NCI-H82 treated with DMSO at 0.1 percent for 48 hours (cell line): ENCODE results near the gene KICS2.
"Not testable (repeated sequence)": the region's sequence is repeated elsewhere in the genome, so short reads cannot be mapped to it uniquely, and the experiment has no call there.

Source experiments
- DNase-seq: peaks from one replicate; lab custom pipeline; 2025; ENCODE audit not compliant: unreplicated experiment; lab: John Stamatoyannopoulos, UW

Gene KICS2

DNA sequence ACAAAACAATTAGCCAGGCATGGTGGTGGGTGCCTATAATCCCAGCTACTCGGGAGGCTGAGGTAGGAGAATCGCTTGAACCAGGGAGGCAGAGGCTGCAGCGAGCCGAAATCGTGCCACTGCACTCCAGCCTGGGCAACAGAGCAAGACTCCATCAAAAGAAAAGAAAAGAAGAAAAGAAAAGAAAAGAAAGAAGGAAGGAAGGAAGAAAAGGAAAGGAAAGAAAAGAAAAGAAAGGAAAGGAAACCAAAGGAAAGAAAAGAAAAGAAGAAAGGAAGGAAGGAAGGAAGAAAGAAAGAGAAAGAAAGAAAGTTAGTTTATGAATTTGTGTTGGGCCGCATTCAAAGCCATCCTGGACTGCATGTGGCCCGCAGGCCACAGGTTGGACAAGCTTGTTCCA lies 4.5 kb downstream of the KICS2 start:
- DNase-seq = not testable (repeated sequence)

- DNase-seq = no peak
Observed at GRCh38 chr12:64216239-64216638, 5.9 kb downstream of the KICS2 start.

DNA sequence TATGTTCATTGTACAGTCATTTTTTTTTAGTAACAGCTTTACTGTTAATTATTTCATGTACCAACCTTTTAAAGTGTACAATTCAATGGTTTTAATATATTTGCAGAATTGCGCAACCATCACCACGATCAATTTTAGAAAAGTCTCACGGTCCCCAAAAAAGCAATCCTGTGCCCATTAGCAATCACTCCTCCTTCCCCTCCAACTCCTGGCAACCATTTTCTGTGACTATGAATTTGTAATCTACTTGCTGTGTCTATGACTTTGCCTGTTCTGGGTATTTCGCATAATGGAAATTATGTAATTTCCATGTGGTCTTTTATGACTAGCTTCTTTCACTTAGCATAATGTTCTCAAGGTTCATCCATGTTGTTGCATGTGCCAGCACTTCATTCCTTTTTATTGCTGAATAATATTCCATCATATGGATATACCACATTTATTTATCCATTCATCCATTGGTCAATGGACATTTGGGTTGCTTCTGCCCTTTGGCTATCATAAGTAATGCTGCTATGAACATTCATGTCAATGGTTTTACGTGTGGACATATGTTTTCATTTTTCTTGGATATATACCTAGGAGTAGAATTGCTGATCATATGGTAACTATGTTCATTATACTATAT lies 9.9 kb downstream of the KICS2 start:
- no peak for DNase-seq

GRCh38 chr12:64207453-64207852 lies 14.6 kb downstream of the KICS2 start:
- DNase-seq = no peak

DNA sequence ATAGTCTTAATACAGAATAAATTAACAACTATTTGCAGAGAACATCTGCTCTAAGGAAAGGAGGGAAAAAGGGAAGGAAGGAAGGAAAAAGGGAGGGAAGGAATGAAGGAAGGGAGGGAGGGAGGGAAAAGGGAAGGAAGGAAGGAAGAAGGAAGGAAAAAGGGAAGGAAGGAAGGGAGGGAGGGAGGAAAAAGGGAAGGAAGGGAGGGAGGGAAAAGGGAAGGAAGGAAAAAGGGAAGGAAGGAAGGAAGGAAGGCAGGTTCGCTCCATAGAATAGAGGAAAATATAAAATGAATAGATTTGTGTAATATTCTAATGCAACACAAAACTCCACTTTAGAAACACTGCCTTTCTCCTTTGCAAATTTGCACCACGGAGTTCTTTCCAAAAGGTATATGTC lies 16.6 kb downstream of the KICS2 start:
- no peak for DNase-seq

- no peak for DNase-seq
Observed at GRCh38 chr12:64203775-64204174, 18.3 kb downstream of the KICS2 start.

GRCh38 chr12:64203036-64203435 lies 19.1 kb downstream of the KICS2 start:
- no peak for DNase-seq

- DNase-seq = not testable (repeated sequence)
Observed at GRCh38 chr12:64195841-64196240, 26.3 kb downstream of the KICS2 start.

- DNase-seq = no peak
Observed at GRCh38 chr12:64194333-64195149, 27.6 kb downstream of the KICS2 start.

DNA sequence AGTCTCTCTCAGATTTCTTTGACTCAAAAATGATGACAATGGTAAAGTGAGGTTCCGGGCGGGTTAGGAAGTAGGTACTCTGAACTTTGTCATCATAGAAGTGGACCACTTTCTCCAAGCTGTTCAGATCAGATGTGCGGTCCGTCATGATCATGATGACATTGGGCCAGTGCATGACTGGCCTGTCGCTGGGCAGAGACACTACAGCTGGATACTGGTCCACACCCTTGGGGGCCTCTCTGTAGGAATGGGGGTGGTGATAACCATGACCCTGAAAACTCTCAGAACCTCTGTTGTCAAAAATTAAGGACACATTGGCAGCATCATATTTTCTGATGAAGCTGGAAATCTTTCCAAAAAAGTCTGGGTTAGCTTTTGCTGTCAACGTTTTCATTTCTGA lies 28.2 kb downstream of the KICS2 start:
- no peak for DNase-seq

- DNase-seq = no peak
Observed at GRCh38 chr12:64192644-64193444, 29.3 kb downstream of the KICS2 start.

DNA sequence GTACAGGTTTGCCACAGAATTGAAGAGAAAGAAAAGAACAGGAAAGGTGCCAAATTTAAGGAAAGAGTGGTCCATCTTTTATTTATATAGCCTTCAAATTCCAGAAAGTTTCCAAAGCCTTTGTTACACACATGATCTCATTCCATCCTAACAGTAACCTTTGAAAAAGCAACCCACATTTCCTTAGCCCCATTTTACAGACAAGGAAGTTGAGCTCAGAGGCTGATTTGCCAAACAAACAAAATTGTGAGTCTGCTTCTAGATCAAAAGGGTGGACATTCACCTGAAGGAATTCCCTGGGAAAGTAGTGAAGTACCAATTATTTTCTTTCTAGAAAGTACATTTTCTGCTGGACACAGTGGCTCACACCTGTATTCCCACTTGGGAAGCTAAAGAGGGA lies 32.0 kb downstream of the KICS2 start:
- DNase-seq = no peak

DNA sequence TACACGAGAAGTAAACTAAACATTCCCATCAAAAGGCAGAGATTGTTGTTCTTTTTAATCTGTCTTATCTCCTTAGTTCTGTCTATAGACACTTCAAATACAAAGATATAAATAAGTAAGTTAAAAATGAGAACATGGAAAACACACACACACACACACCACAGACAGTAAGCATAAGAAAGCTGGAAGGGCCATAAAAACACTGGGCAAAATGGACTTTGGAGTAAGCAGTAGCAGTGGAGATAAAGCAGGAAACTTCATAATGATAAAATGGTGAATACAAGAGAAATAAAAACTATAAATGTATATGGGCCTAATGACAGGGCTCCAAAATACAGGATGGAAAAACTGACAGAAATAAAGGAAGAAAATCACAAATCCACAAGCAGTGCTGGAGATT lies 32.6 kb downstream of the KICS2 start:
- no peak for DNase-seq

DNA sequence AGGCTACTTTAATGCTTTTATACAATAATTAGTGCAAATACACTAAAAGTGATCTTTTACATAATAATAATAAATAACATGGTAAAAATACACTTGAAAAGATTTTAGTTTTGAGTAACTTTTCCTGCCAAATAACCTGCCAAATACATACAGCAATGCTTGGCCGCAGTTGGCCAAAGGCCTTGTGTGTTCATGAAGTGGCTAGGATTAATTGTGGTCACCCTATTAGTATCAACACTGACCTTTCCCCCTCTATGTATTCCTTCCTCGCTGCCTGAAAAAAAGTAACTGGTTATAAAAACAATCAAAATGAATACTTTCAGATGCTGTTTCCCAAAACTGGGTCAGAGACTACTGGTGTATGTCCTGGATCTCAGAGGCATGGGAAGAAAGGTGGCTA lies 34.3 kb downstream of the KICS2 start:
- DNase-seq = no peak

DNA sequence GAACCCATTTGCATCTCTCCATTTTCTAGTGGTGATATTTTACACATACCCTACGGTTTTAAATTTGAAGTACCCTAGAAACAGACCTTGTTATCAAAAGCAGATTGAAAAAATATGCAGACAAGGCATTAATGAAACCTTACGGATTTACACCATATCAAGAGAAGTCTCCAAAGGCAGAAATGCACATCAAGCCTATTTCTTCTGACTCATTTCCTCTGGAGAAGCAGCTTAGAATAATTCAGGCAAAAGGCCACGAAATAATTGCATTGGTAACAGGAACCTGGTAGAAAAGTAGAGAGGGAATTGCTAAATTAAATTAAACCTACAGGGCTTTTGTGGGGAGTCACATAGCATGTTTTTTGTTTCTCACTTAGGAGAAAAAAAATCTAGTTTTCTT lies 34.7 kb downstream of the KICS2 start:
- DNase-seq = no peak

- DNase-seq = no peak
Observed at GRCh38 chr12:64186789-64187188, 35.3 kb downstream of the KICS2 start.

DNA sequence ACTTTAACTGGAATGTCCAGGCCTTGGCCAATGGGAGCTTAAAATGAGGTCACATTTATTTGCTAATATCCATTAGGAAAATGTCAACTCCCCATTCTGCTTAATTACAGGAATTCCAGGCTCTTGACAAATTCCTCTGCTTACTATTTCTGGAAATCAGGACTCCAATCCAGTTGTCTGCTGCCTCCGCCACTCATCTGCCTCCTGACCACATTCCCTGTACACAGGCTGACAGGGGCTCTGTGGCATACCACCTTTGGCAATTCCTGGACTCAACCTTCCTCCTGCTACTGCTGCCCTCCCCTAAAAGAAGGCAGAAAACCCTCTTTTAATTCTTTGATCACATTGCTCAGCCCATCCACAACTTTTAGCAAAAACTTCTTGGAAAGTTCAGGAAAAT lies 37.9 kb downstream of the KICS2 start:
- no peak for DNase-seq

GRCh38 chr12:64181430-64182291 lies 40.4 kb downstream of the KICS2 start:
- no peak for DNase-seq

DNA sequence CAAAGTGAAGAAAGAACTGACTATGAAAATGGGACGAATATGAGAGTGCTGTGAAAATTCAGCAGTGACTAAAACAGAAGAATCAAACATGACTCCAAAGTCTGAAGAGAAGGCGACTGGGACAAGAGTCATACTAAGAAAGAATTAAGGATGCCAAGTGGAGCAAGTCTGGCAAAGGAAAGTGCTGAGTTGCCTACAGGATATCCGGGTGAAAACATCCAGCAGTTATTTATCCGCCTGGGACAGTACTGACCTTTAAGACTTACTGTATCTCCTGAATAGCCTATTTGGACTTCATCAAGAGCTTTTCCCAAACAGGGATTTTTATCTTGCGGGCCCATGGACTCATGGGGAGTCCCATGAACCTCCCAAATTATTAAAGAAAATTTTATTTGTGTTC lies 41.1 kb downstream of the KICS2 start:
- DNase-seq = no peak

DNA sequence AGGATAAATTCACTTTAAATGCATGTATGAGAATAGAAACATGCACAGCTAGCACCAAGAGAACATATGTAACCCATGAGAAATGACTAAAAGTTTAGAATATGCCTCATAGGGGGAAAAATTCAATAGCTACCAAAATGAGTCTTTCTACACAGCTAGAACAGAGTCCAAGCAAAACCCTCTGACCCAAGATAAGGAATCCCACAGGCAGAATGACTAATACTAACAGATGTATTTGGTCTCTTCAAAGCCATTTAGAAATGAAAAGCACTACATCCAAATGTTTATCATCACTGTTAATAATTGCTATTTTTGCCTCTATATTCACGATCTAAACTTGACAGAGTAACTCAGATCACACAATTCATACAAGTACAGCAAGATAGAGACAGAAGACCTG lies 44.0 kb downstream of the KICS2 start:
- DNase-seq = no peak

- no peak for DNase-seq
Observed at GRCh38 chr12:64177001-64177400, 45.1 kb downstream of the KICS2 start.
